CD4-positive, alpha-beta T cell (primary cell): ENCODE measurements around the gene ELF5. TPM values are rescaled to one million over a fixed set of nuclear protein-coding genes. Genes with fewer than 3 reads are reported as not detected.

Experiments used
- ATAC-seq: fragments of 200-7000 bp; cut with Tn5 transposase; one replicate; pipeline ENCODE4 v1.10.0; 2022; ENCODE audit warnings: mild to moderate bottlenecking; ENCODE audit not compliant: poor library complexity
- CTCF ChIA-PET: fragments of 350-600 bp; sonication (Branson Sonifier 250); formaldehyde crosslinking; loops from one replicate; lab custom pipeline; 2021; ENCODE audit warnings: antibody characterized with exemption, inconsistent platforms; lab: Charles Lee
- POLR2A ChIA-PET: fragments of 350-600 bp; sonication (Branson Sonifier 250); formaldehyde crosslinking; loops from one replicate; lab custom pipeline; 2021; ENCODE audit warnings: antibody characterized with exemption, inconsistent platforms; lab: Charles Lee
- DNase-seq, 14 experiments: peaks; one replicate each; pipeline ENCODE4 v3.0.0-alpha.2; 2013 to 2020; ENCODE audit warnings: mixed read lengths in 2 of 14
- H3K27ac ChIP-seq, 2 donors: one replicate each; pipeline versions ENCODE4 v1.5.1 to v1.7.0; 2013; ENCODE audit warnings: low read length in 2 of 2, low read depth in 1 of 2, mild to moderate bottlenecking in 1 of 2
- H3K27me3 ChIP-seq, 2 experiments: 1 replicate in 1 of 2; 2 replicates in 1 of 2; pipeline versions ENCODE4 v1.6.1 to v1.7.0; 2013; ENCODE audit warnings: low read length in 2 of 2, control low read depth in 1 of 2, mild to moderate bottlenecking in 1 of 2, moderate library complexity in 1 of 2; ENCODE audit not compliant: insufficient read depth in 2 of 2, control insufficient read depth in 1 of 2
- H3K36me3 ChIP-seq: one replicate; pipeline ENCODE4 v1.6.1; 2013; ENCODE audit warnings: low read length, control low read depth; ENCODE audit not compliant: insufficient read depth
- H3K4me1 ChIP-seq: one replicate; pipeline ENCODE4 v1.6.1; 2013; ENCODE audit warnings: low read length, control low read depth; ENCODE audit not compliant: insufficient read depth
- H3K4me3 ChIP-seq: one replicate; pipeline ENCODE4 v1.5.1; 2013; ENCODE audit warnings: mild to moderate bottlenecking, low read length, moderate library complexity
- H3K9me3 ChIP-seq, 2 experiments: 1 replicate in 1 of 2; 2 replicates in 1 of 2; pipeline versions ENCODE4 v1.6.1 to v1.7.0; 2013; ENCODE audit warnings: low read length in 2 of 2, mild to moderate bottlenecking in 2 of 2, control low read depth in 1 of 2, moderate library complexity in 1 of 2; ENCODE audit not compliant: control insufficient read depth in 1 of 2, insufficient read depth in 1 of 2
- H3K27ac Mint-ChIP-seq: one replicate; pipeline ENCODE4 v1.8.0; 2020; ENCODE audit warnings: mixed read lengths
- H3K27me3 Mint-ChIP-seq: one replicate; pipeline ENCODE4 v1.8.0; 2021; ENCODE audit warnings: mixed read lengths
- H3K36me3 Mint-ChIP-seq: one replicate; pipeline ENCODE4 v1.8.0; 2021; ENCODE audit warnings: low read depth, mixed read lengths
- H3K4me1 Mint-ChIP-seq: one replicate; pipeline ENCODE4 v1.8.0; 2021; ENCODE audit warnings: low read depth, mixed read lengths
- H3K4me3 Mint-ChIP-seq: one replicate; pipeline ENCODE4 v1.8.0; 2020; ENCODE audit warnings: mild to moderate bottlenecking, mixed read lengths
- H3K9me3 Mint-ChIP-seq: one replicate; pipeline ENCODE4 v1.8.0; 2020; ENCODE audit warnings: mixed read lengths
- intact Hi-C, 2 experiments: fragments of 100-400 bp; cut with DNase I in 1 of 2; cut with micrococcal nuclease in 1 of 2; formaldehyde crosslinking; loops; one replicate each; pipeline versions ENCODE4 v1.15.1 to v1.9.0; 2023 to 2025; cut with DNase I, micrococcal nuclease
- total RNA-seq, 174 experiments: library from RNA in 2 of 174; stranded (reverse) in 2 of 174; gene quantifications; one replicate each; pipeline ENCODE4 v1.2.3 and lab custom pipeline; 2021 to 2026
- TF ChIP-seq, protein P1 (sequence below): fragments of 200-600 bp; IDR thresholded peaks from one replicate; pipeline ENCODE4 v1.8.0; 2022; ENCODE audit warnings: antibody characterized with exemption, mild to moderate bottlenecking

ELF5 gene
- total RNA-seq, 2 experiments from 2014 or later, result not detected

DNA sequence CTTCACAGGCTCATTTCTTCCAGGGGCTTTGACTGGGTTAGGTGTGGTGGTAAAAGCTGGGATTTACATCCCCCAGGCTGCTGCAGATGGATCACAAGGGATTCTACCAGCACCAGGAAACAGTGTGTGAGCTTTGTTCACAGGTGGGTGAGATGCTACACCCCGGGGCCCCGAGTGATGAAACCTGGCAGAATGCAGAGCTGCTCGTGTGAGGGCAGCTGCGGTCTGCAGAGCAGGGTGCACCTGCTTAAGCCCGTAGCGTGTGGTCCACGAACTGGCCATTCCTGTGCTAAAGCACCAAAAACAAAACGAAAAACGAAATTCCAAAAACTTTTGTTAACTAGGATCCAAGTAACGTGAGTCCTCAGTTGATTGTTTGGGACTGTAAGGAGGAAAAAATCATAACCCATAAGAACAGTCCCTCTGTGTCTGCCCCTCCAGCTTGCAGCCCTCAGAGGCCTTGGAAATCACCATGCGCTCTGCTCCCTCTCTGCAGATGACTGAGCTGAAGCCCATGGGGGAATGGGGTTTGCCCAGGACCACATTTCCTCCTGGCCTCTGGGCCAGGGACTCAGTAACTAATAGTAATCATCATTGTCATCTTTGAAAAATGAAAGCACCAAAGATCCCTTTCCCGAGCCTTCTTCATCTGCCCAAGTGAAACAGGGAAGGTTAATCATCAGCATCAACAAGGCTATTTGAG is 24.6 kb downstream of the ELF5 start:
- ChIA-PET POLR2A (no interaction called here), CTCF (no interaction called here)
- no peak overlapping the region for H3K27ac Mint-ChIP-seq
- H3K9me3 Mint-ChIP-seq, result no peaks in the 10 kb centered on the region
- no peaks in the 10 kb centered on the region for H3K4me1 Mint-ChIP-seq
- H3K36me3 Mint-ChIP-seq, result no peaks in the 10 kb centered on the region
- Histone ChIP-seq H3K27me3 (no peaks in the 10 kb centered on the region), H3K4me1 (no peaks in the 10 kb centered on the region), H3K36me3 (no peaks in the 10 kb centered on the region), H3K27ac (no peak overlapping the region), H3K9me3 (no peaks in the 10 kb centered on the region), H3K4me3 (no peak overlapping the region)
- TF ChIP-seq, protein P1, sequence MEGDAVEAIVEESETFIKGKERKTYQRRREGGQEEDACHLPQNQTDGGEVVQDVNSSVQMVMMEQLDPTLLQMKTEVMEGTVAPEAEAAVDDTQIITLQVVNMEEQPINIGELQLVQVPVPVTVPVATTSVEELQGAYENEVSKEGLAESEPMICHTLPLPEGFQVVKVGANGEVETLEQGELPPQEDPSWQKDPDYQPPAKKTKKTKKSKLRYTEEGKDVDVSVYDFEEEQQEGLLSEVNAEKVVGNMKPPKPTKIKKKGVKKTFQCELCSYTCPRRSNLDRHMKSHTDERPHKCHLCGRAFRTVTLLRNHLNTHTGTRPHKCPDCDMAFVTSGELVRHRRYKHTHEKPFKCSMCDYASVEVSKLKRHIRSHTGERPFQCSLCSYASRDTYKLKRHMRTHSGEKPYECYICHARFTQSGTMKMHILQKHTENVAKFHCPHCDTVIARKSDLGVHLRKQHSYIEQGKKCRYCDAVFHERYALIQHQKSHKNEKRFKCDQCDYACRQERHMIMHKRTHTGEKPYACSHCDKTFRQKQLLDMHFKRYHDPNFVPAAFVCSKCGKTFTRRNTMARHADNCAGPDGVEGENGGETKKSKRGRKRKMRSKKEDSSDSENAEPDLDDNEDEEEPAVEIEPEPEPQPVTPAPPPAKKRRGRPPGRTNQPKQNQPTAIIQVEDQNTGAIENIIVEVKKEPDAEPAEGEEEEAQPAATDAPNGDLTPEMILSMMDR, result no peak
- no peak overlapping the region for H3K4me3 Mint-ChIP-seq
- DNase-seq, result no peak
- ATAC-seq, result no peak
- H3K27me3 Mint-ChIP-seq, result peaks cover 5% of the 10 kb centered on the region
- intact Hi-C loops, result no loop called here

DNA sequence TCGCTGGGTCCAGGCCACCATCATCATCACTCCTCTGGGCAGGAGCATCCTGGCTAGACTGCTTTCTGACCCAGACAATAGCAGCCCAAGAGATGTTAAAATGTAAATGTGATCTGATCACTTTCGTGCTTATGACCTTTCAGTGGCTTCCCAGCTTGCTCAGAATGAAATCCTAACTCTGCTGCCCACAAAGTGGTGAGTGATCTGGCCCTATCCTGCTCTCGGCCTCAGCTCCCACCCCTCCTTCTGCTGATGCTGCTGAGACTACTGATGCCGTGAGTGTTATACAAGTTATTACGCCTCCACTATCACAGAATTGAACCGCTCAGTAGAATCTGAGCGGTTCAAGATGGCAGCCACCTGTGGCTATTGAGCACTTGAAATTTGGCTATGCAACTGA is 26.2 kb downstream of the ELF5 start:
- ATAC-seq, result no peak
- H3K27me3 Mint-ChIP-seq, result no peaks in the 10 kb centered on the region
- CTCF ChIA-PET, result no interaction called here

DNA sequence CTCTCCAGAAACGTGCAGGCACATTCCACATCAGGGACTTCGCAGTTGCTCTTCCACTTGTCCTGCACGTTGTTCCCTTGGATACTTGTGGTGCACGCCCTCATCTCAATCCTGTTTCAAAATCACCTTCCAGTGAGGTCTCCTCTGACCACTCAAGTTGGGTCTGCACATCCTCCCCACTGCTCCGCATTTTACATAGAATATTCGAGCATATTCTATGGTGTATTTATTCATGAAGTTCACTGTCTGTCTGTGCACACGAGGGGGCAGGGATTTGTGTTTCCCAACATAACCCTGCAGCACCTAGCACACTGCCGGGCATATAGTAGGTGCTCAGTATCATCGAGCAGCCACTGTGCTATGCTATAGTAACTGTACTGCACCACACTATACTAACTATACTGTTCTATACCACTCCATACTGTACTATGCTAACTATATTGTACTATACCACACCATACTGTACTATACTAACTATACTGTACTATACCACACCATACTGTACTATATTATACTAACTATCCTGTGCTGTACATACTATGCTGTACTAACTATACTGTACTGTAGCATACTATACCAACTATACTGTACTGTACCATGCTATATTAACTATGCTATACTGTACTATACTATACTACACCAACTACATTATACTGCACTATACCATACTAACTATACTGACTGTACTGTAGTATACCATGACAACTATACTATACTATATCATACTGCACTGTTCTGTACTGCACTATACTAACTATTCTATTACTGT is 30.3 kb downstream of the ELF5 start:
- intact Hi-C loops, result no loop called here
- no peaks in the 10 kb centered on the region for H3K27me3 Mint-ChIP-seq

More for the DNA sequence above, 26.2 kb downstream of the ELF5 start:
- Histone ChIP-seq H3K27ac (no peak overlapping the region), H3K4me3 (no peak overlapping the region), H3K36me3 (no peaks in the 10 kb centered on the region), H3K9me3 (no peaks in the 10 kb centered on the region), H3K4me1 (no peaks in the 10 kb centered on the region), H3K27me3 (no peaks in the 10 kb centered on the region)
- intact Hi-C loops, result no loop called here
- no peak overlapping the region for H3K4me3 Mint-ChIP-seq
- H3K9me3 Mint-ChIP-seq, result no peaks in the 10 kb centered on the region
- no peak overlapping the region for H3K27ac Mint-ChIP-seq
- no peaks in the 10 kb centered on the region for H3K4me1 Mint-ChIP-seq
- TF ChIP-seq, protein P1, result no peak
- POLR2A ChIA-PET, result no interaction called here
- no peaks in the 10 kb centered on the region for H3K36me3 Mint-ChIP-seq
- DNase-seq, result no peak

More for the DNA sequence above, 30.3 kb downstream of the ELF5 start:
- no peak overlapping the region for H3K4me3 ChIP-seq
- Mint-ChIP-seq H3K4me1 (no peaks in the 10 kb centered on the region), H3K4me3 (no peak overlapping the region), H3K9me3 (no peaks in the 10 kb centered on the region), H3K27ac (no peak overlapping the region), H3K36me3 (no peaks in the 10 kb centered on the region)
- no peaks in the 10 kb centered on the region for H3K4me1 ChIP-seq
- H3K27me3 ChIP-seq, result no peaks in the 10 kb centered on the region
- TF ChIP-seq, protein P1, result no peak
- no peak overlapping the region for H3K27ac ChIP-seq
- POLR2A ChIA-PET, result no interaction called here
- H3K36me3 ChIP-seq, result no peaks in the 10 kb centered on the region
- CTCF ChIA-PET, result no interaction called here
- DNase-seq (no peak), ATAC-seq (no peak)
- no peaks in the 10 kb centered on the region for H3K9me3 ChIP-seq
